Astrocyte (in vitro differentiated cells and primary cell): ENCODE results near the gene NPDC1. TPM values are rescaled to one million over a fixed set of nuclear protein-coding genes. Genes with fewer than 3 reads are reported as not detected.

ENCODE experiments used
- DNase-seq: peaks from one replicate; pipeline ENCODE4 v3.0.0-alpha.2; 2010; ENCODE audit warnings: low read depth
- FAIRE-seq: peaks from 2 replicates; lab custom pipeline; 2011; peaks lifted over from hg19 to GRCh38; lab: Jason Lieb, UNC
- H2AFZ ChIP-seq: 2 replicates; pipeline ENCODE4 v1.6.0; 2012; ENCODE audit warnings: low read depth, low read length, inconsistent platforms
- H3K27ac ChIP-seq: 2 replicates; pipeline ENCODE4 v1.5.1; 2011; ENCODE audit warnings: low read depth, low read length, inconsistent platforms
- H3K27me3 ChIP-seq: 2 replicates; pipeline ENCODE4 v1.6.0; 2011; ENCODE audit warnings: low read length, inconsistent platforms; ENCODE audit not compliant: insufficient read depth
- H3K36me3 ChIP-seq: 2 replicates; pipeline ENCODE4 v1.5.1; 2011; ENCODE audit warnings: low read length, inconsistent platforms; ENCODE audit not compliant: insufficient read depth
- H3K4me1 ChIP-seq: 2 replicates; pipeline ENCODE4 v1.5.1; 2011; ENCODE audit warnings: low read length, inconsistent platforms; ENCODE audit not compliant: insufficient read depth
- H3K4me2 ChIP-seq: 2 replicates; pipeline ENCODE4 v1.6.0; 2012; ENCODE audit warnings: low read length, inconsistent platforms
- H3K4me3 ChIP-seq: 2 replicates; pipeline ENCODE4 v1.5.1; 2011; ENCODE audit warnings: low read depth, mild to moderate bottlenecking, low read length, inconsistent platforms; ENCODE audit not compliant: insufficient read depth
- H3K79me2 ChIP-seq: 2 replicates; pipeline ENCODE4 v1.6.0; 2012; ENCODE audit warnings: mild to moderate bottlenecking, low read length, inconsistent platforms; ENCODE audit not compliant: insufficient read depth
- H3K9ac ChIP-seq: 2 replicates; pipeline ENCODE4 v1.6.0; 2012; ENCODE audit warnings: mild to moderate bottlenecking, low read length, inconsistent platforms
- H3K9me3 ChIP-seq: 2 replicates; pipeline ENCODE4 v1.5.1; 2012; ENCODE audit warnings: low read depth, mild to moderate bottlenecking, low read length, inconsistent platforms; ENCODE audit not compliant: insufficient read depth
- H4K20me1 ChIP-seq: 2 replicates; pipeline ENCODE4 v1.6.0; 2012; ENCODE audit warnings: low read length, inconsistent platforms; ENCODE audit not compliant: insufficient read depth
- H3K27ac Mint-ChIP-seq: one replicate; pipeline ENCODE4 v1.8.0; 2021; ENCODE audit warnings: mild to moderate bottlenecking, mixed read lengths; ENCODE audit not compliant: unreplicated experiment
- H3K27me3 Mint-ChIP-seq: one replicate; pipeline ENCODE4 v1.8.0; 2021; ENCODE audit warnings: low read depth, mixed read lengths; ENCODE audit not compliant: unreplicated experiment
- H3K36me3 Mint-ChIP-seq: one replicate; pipeline ENCODE4 v1.8.0; 2021; ENCODE audit warnings: low read depth, mixed read lengths; ENCODE audit not compliant: unreplicated experiment
- H3K4me1 Mint-ChIP-seq: one replicate; pipeline ENCODE4 v1.8.0; 2021; ENCODE audit warnings: low read depth, mixed read lengths; ENCODE audit not compliant: unreplicated experiment
- H3K4me3 Mint-ChIP-seq: one replicate; pipeline ENCODE4 v1.8.0; 2021; ENCODE audit warnings: mild to moderate bottlenecking, moderate library complexity, mixed read lengths; ENCODE audit not compliant: unreplicated experiment
- H3K9me3 Mint-ChIP-seq: one replicate; pipeline ENCODE4 v1.8.0; 2021; ENCODE audit warnings: mild to moderate bottlenecking, mixed read lengths; ENCODE audit not compliant: unreplicated experiment
- EZH2 ChIP-seq: IDR thresholded peaks from 2 replicates; pipeline ENCODE4 v1.6.1; 2012; ENCODE audit warnings: mild to moderate bottlenecking, low read length, inconsistent platforms; ENCODE audit not compliant: insufficient read depth
- total RNA-seq: library from RNA; stranded (reverse); gene quantifications from 2 replicates; pipeline ENCODE4 v1.2.1, GENCODE V29; 2021
- TF ChIP-seq, protein P1 (sequence below): IDR thresholded peaks from 2 replicates; pipeline ENCODE4 v1.5.1; 2011; ENCODE audit warnings: low read depth, mild to moderate bottlenecking, inconsistent platforms, low read length, moderate library complexity; ENCODE audit not compliant: insufficient read depth

Gene NPDC1
- total RNA-seq, 1 donor from 2014 or later, result 66.8 TPM

DNA sequence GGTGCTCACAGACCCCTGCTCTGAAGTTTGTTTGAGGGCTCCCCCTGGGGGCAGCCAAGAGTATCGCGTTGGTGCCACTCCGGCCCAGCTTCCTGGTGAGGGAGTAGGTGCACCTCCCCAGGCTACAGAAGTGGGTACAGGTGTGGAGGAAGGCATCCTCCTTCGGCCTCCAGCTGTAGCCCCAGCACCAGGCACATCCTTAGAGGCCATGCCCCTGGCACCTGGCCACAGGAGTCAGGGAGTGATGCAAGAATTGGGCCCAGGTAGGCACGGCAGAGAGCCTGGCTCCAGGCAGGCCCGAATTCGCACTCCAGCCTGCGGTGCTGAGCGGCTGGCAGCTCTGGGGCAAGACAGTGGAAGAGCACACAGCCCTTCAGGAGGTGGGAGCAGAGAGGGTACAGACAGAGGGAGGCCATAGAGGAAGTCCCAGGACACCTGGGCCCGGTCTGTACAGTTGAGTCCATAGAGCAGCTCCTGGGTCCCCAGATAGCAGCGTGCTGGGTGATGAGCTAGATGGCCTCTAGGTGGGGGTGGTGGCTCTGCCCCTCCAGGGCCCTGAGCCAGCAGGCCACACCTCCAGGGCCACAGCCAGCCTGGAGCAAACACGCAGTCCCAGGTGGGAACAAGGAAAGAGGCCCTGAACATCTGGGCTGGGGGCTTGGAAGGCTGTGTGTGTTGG, 22.0 kb upstream of the NPDC1 start:
- Histone ChIP-seq H3K9ac (no peak overlapping the region), H3K9me3 (no peaks in the 10 kb centered on the region), H3K4me1 (peaks cover 9% of the 10 kb centered on the region), H3K79me2 (no peaks in the 10 kb centered on the region), H3K36me3 (no peaks in the 10 kb centered on the region), H3K4me3 (no peak overlapping the region), H4K20me1 (peaks cover 14% of the 10 kb centered on the region), H3K27me3 (no peaks in the 10 kb centered on the region), H3K4me2 (no peak overlapping the region), H2AFZ (no peak overlapping the region), H3K27ac (no peak overlapping the region)
- no peak for TF ChIP-seq EZH2
- TF ChIP-seq, protein P1, sequence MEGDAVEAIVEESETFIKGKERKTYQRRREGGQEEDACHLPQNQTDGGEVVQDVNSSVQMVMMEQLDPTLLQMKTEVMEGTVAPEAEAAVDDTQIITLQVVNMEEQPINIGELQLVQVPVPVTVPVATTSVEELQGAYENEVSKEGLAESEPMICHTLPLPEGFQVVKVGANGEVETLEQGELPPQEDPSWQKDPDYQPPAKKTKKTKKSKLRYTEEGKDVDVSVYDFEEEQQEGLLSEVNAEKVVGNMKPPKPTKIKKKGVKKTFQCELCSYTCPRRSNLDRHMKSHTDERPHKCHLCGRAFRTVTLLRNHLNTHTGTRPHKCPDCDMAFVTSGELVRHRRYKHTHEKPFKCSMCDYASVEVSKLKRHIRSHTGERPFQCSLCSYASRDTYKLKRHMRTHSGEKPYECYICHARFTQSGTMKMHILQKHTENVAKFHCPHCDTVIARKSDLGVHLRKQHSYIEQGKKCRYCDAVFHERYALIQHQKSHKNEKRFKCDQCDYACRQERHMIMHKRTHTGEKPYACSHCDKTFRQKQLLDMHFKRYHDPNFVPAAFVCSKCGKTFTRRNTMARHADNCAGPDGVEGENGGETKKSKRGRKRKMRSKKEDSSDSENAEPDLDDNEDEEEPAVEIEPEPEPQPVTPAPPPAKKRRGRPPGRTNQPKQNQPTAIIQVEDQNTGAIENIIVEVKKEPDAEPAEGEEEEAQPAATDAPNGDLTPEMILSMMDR, result peak; percentile 67
- DNase-seq (peak; percentile 55), FAIRE-seq (no peak)
- no peaks in the 10 kb centered on the region for H3K4me1 Mint-ChIP-seq
- H3K36me3 Mint-ChIP-seq, result peaks cover 3% of the 10 kb centered on the region
- no peaks in the 10 kb centered on the region for H3K9me3 Mint-ChIP-seq
- no peak overlapping the region for H3K4me3 Mint-ChIP-seq
- H3K27ac Mint-ChIP-seq, result no peak overlapping the region
- H3K27me3 Mint-ChIP-seq, result peaks cover 12% of the 10 kb centered on the region

DNA sequence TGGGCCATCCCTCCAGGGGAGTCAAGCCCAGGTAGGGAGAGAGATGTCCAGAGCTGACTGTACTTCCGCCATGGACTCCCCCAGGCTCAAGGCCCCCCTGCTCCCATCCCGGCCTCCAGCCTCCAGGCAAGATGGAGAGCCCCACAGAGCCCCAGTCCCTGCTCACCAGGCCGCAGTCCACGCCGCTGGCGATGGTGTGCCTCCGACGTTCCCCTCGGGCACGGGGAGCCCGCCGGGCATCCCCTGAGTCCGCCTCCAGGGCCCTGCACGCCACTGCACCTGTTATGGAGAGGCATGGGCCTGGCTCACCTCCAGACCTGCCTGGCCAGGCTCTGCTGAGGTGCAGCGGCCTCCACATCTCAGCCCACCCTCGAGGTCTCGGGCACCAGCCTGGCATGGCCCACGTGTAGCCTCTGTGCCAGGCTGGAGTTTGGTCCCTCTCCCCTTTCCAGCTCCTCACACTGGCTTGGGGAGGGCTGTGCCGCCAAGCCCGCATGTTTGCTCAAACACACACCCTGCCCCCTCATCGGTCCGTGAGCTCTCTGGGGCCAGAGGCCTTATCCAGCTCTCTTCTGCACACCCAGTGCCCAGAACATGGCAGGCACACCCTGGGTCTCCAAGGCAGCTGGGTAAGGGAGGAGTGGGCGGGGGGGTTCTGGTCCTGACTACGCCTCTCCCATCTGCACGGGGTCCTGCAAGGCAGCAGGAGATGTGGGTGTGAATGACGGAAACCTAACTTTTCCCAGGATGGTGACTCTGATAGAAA, 20.3 kb upstream of the NPDC1 start:
- no peaks in the 10 kb centered on the region for H3K27me3 ChIP-seq
- peaks cover 9% of the 10 kb centered on the region for H3K4me1 ChIP-seq
- peaks cover 16% of the 10 kb centered on the region for H3K27me3 Mint-ChIP-seq
- no peaks in the 10 kb centered on the region for H3K36me3 ChIP-seq
- no peak for TF ChIP-seq EZH2
- TF ChIP-seq, protein P1, result no peak
- H3K79me2 ChIP-seq, result no peaks in the 10 kb centered on the region
- H3K9ac ChIP-seq, result no peak overlapping the region
- peaks cover 14% of the 10 kb centered on the region for H4K20me1 ChIP-seq
- H3K9me3 ChIP-seq, result no peaks in the 10 kb centered on the region
- no peak overlapping the region for H3K27ac Mint-ChIP-seq
- no peak overlapping the region for H3K27ac ChIP-seq
- FAIRE-seq (no peak), DNase-seq (no peak)
- no peak overlapping the region for H3K4me2 ChIP-seq
- no peaks in the 10 kb centered on the region for H3K9me3 Mint-ChIP-seq
- H3K36me3 Mint-ChIP-seq, result peaks cover 3% of the 10 kb centered on the region
- no peak overlapping the region for H3K4me3 Mint-ChIP-seq
- H2AFZ ChIP-seq, result no peak overlapping the region
- H3K4me3 ChIP-seq, result no peak overlapping the region
- H3K4me1 Mint-ChIP-seq, result no peaks in the 10 kb centered on the region
